ENCODE measurements around the gene DHRS3. TPM values are rescaled to one million over a fixed set of nuclear protein-coding genes. Genes with fewer than 3 reads are reported as not detected.
A peak's percentile ranks its signal among the peaks of the same experiment; 100 is the strongest.

DHRS3 gene
- total and polyA plus RNA-seq, 2 of the 13 experiments (the other 11 are each of a cell fraction or from before 2014, with no cell fraction given), result 48.5 to 90.5 TPM

DNA sequence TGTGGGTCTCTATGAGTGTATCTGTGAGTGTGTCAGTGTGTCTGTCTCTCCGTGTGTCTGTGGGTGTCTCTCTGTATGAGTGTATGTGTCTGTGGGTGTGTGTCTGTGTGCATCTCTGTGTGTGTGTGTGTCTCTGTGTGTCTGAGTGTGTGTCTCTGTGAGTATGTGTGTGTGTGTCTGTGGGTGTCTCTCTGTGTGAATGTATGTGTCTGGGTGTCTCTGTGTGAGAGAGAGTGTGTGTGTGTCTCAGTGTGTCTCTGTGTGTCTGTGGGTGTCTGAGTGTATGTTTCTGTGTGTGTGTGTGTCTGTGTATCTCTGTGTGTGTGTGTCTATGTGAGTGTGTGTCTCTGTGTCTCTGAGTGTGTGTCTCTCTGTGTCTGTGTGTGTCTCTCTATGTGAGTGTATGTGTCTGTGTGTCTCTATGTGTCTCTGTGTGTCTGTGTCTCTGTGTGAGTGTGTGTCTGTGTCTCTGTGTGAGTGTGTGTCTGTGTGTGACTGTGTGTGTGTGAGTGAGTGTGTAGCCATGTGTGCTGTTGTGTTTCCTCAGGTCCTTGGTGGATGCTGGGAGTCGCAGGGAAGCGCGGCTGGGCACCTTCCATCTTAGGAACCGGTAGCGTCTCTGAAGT is 33.0 kb downstream of the DHRS3 start:
- ATAC-seq (no peak), FAIRE-seq (peak; percentile 4)
- TF ChIP-seq MEIS1 (CRISPR knock-in tag; IDR thresholded peaks at IDR 0.05; ENCODE audit: borderline replicate concordance) (no peak), TOPORS (CRISPR knock-in tag; IDR thresholded peaks at IDR 0.05) (no peak), RCOR2 (CRISPR knock-in tag; IDR thresholded peaks at IDR 0.05) (no peak), ZNF564 (CRISPR knock-in tag; IDR thresholded peaks at IDR 0.05) (no peak), STAG1 (CRISPR knock-in tag; IDR thresholded peaks at IDR 0.05) (no peak), FOXA1 (IDR thresholded peaks at IDR 0.05) (0 out of 2 replicates have a peak, but pooled peaks have one; percentile 20), FOXA1 (CRISPR knock-in tag; IDR thresholded peaks at IDR 0.05) (no peak), ZSCAN20 (CRISPR knock-in tag; IDR thresholded peaks at IDR 0.05; ENCODE audit: borderline replicate concordance) (no peak), ZNF629 (CRISPR knock-in tag; conservative IDR thresholded peaks at IDR 0.05) (no peak)
- TF ChIP-seq, protein P1, sequence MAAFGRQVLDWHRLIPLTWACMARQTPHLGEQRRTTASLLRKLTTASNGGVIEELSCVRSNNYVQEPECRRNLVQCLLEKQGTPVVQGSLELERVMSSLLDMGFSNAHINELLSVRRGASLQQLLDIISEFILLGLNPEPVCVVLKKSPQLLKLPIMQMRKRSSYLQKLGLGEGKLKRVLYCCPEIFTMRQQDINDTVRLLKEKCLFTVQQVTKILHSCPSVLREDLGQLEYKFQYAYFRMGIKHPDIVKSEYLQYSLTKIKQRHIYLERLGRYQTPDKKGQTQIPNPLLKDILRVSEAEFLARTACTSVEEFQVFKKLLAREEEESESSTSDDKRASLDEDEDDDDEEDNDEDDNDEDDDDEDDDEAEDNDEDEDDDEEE (CRISPR knock-in tag; IDR thresholded peaks at IDR 0.05), result no peak
- TF ChIP-seq, protein P2, sequence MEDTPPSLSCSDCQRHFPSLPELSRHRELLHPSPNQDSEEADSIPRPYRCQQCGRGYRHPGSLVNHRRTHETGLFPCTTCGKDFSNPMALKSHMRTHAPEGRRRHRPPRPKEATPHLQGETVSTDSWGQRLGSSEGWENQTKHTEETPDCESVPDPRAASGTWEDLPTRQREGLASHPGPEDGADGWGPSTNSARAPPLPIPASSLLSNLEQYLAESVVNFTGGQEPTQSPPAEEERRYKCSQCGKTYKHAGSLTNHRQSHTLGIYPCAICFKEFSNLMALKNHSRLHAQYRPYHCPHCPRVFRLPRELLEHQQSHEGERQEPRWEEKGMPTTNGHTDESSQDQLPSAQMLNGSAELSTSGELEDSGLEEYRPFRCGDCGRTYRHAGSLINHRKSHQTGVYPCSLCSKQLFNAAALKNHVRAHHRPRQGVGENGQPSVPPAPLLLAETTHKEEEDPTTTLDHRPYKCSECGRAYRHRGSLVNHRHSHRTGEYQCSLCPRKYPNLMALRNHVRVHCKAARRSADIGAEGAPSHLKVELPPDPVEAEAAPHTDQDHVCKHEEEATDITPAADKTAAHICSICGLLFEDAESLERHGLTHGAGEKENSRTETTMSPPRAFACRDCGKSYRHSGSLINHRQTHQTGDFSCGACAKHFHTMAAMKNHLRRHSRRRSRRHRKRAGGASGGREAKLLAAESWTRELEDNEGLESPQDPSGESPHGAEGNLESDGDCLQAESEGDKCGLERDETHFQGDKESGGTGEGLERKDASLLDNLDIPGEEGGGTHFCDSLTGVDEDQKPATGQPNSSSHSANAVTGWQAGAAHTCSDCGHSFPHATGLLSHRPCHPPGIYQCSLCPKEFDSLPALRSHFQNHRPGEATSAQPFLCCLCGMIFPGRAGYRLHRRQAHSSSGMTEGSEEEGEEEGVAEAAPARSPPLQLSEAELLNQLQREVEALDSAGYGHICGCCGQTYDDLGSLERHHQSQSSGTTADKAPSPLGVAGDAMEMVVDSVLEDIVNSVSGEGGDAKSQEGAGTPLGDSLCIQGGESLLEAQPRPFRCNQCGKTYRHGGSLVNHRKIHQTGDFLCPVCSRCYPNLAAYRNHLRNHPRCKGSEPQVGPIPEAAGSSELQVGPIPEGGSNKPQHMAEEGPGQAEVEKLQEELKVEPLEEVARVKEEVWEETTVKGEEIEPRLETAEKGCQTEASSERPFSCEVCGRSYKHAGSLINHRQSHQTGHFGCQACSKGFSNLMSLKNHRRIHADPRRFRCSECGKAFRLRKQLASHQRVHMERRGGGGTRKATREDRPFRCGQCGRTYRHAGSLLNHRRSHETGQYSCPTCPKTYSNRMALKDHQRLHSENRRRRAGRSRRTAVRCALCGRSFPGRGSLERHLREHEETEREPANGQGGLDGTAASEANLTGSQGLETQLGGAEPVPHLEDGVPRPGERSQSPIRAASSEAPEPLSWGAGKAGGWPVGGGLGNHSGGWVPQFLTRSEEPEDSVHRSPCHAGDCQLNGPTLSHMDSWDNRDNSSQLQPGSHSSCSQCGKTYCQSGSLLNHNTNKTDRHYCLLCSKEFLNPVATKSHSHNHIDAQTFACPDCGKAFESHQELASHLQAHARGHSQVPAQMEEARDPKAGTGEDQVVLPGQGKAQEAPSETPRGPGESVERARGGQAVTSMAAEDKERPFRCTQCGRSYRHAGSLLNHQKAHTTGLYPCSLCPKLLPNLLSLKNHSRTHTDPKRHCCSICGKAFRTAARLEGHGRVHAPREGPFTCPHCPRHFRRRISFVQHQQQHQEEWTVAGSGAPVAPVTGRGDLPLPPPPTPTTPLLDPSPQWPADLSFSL (CRISPR knock-in tag; IDR thresholded peaks at IDR 0.05), result peak; percentile 81
- TF ChIP-seq, protein P3, sequence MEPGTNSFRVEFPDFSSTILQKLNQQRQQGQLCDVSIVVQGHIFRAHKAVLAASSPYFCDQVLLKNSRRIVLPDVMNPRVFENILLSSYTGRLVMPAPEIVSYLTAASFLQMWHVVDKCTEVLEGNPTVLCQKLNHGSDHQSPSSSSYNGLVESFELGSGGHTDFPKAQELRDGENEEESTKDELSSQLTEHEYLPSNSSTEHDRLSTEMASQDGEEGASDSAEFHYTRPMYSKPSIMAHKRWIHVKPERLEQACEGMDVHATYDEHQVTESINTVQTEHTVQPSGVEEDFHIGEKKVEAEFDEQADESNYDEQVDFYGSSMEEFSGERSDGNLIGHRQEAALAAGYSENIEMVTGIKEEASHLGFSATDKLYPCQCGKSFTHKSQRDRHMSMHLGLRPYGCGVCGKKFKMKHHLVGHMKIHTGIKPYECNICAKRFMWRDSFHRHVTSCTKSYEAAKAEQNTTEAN (CRISPR knock-in tag; conservative IDR thresholded peaks at IDR 0.05), result no peak

More for the DNA sequence above, 33.0 kb downstream of the DHRS3 start:
- Histone ChIP-seq H3K27ac (ENCODE audit: extremely low read length, insufficient read depth, low read length) (no peak overlapping the region), H3K9ac (ENCODE audit: insufficient read depth, low read depth, low read length) (no peak overlapping the region), H3K4me1 (ENCODE audit: insufficient read depth, low read length) (peaks cover 22% of the 10 kb centered on the region), H3K27me3 (ENCODE audit: control insufficient read depth in 1 of 2, insufficient read depth in 2 of 2, low read length in 2 of 2) (no peaks in the 10 kb centered on the region), H2AFZ (ENCODE audit: low read length) (no peak overlapping the region), H3K79me2 (ENCODE audit: insufficient read depth, low read length) (peaks cover 48% of the 10 kb centered on the region), H3K36me3 (replicated peaks in 1 of 2; ENCODE audit: control insufficient read depth in 1 of 2, insufficient read depth in 2 of 2, low read length in 2 of 2) (peaks cover 35 to 71% of the 10 kb centered on the region in 2 experiments), H3K4me3 (replicated peaks in 1 of 3; ENCODE audit: insufficient read depth in 1 of 3, low read depth in 2 of 3, low read length in 3 of 3) (no peak overlapping the region), H4K20me1 (ENCODE audit: insufficient read depth, low read length) (peaks cover 78% of the 10 kb centered on the region), H3K4me2 (ENCODE audit: low read depth, low read length) (no peak overlapping the region), H3K9me3 (ENCODE audit: low read length) (no peaks in the 10 kb centered on the region)
- DNase-seq (ENCODE audit: low spot score), result no peak
- ChIA-PET POLR2A (interaction anchor here (1.0 kb wide), 1 partner anchor 31 kb away, joined by 3 read pairs; no protein-coding TSS in a partner anchor), CTCF (ENCODE audit: low intra/inter-chr PET ratio, low total read pairs) (no interaction called here)
- intact Hi-C loops (cut with micrococcal nuclease; ENCODE audit: unreplicated experiment) (no loop called here), in situ Hi-C loops (cut with HindIII; ENCODE audit: extremely low pct_ligation_motif_present, low pct_unique_long_range_greater_than_20kb) (no loop called here)
- 100% methylated on average over 4 of the region's 6 CpGs for WGBS (ENCODE audit: low lambda C conversion rate)
- no TSS peak for BruUV-seq (replicated peaks)
